ENCODE measurements around the gene PISD. TPM values are rescaled to one million over a fixed set of nuclear protein-coding genes. Genes with fewer than 3 reads are reported as not detected.

PISD gene
- total RNA-seq, 1 experiment from 2014 or later = 36.0 TPM

- H3K4me1 ChIP-seq (ENCODE audit: insufficient read depth, low read length) = no peaks in the 10 kb centered on the region
- ATAC-seq (no peak), DNase-seq (no peak)
- ChIA-PET CTCF (no interaction called here), POLR2A (ENCODE audit: unreplicated experiment) (no interaction called here)
- no peaks in the 10 kb centered on the region for H3K27me3 ChIP-seq (ENCODE audit: low read length)
- H3K27ac ChIP-seq (ENCODE audit: low read length) = no peak overlapping the region
- no peaks in the 10 kb centered on the region for H3K9me3 ChIP-seq (ENCODE audit: low read length)
- no peak overlapping the region for H3K4me3 ChIP-seq (ENCODE audit: low read length)
- BruUV-seq (replicated peaks) = no TSS peak
- H4K20me1 ChIP-seq (ENCODE audit: low read length) = no peaks in the 10 kb centered on the region
- TF ChIP-seq EZH2phosphoT487 (IDR thresholded peaks at IDR 0.05; ENCODE audit: borderline replicate concordance, low read length) (no peak), CTCF (conservative IDR thresholded peaks at IDR 0.05; ENCODE audit: low read depth, low read length) (no peak), EZH2 (IDR thresholded peaks at IDR 0.05; ENCODE audit: low read length, unreplicated experiment) (no peak)
- H3K79me2 ChIP-seq (ENCODE audit: low read length) = no peaks in the 10 kb centered on the region
- H2AFZ ChIP-seq (ENCODE audit: low read length) = no peak overlapping the region
- no peak overlapping the region for H3K4me2 ChIP-seq (ENCODE audit: low read length)
- no peaks in the 10 kb centered on the region for H3K36me3 ChIP-seq (ENCODE audit: low read depth, low read length)
- intact Hi-C loops (cut with micrococcal nuclease) = no loop called here
- no peaks in the 10 kb centered on the region for H3F3A ChIP-seq (ENCODE audit: low read length, unreplicated experiment)
- H3K9ac ChIP-seq (ENCODE audit: low read length) = no peak overlapping the region
- H3K9me2 ChIP-seq (replicated peaks; ENCODE audit: low read length) = no peaks in the 10 kb centered on the region
Observed at GRCh38 chr22:31575190-31575589, 86.8 kb downstream of the PISD start.

- no peak overlapping the region for H3K4me2 ChIP-seq (ENCODE audit: low read length)
- H3K9me3 ChIP-seq (ENCODE audit: low read length) = no peaks in the 10 kb centered on the region
- POLR2A ChIA-PET (ENCODE audit: unreplicated experiment) = no interaction called here
- CTCF ChIA-PET = no interaction called here
- H3K27me3 ChIP-seq (ENCODE audit: low read length) = no peaks in the 10 kb centered on the region
- no peak overlapping the region for H3K27ac ChIP-seq (ENCODE audit: low read length)
- intact Hi-C loops (cut with micrococcal nuclease) = no loop called here
- no peak overlapping the region for H2AFZ ChIP-seq (ENCODE audit: low read length)
- no peak overlapping the region for H3K4me3 ChIP-seq (ENCODE audit: low read length)
- ATAC-seq (no peak), DNase-seq (no peak)
- no peak overlapping the region for H3K9ac ChIP-seq (ENCODE audit: low read length)
- TF ChIP-seq EZH2 (IDR thresholded peaks at IDR 0.05; ENCODE audit: low read length, unreplicated experiment) (no peak), EZH2phosphoT487 (IDR thresholded peaks at IDR 0.05; ENCODE audit: borderline replicate concordance, low read length) (no peak), CTCF (conservative IDR thresholded peaks at IDR 0.05; ENCODE audit: low read depth, low read length) (no peak)
- no peaks in the 10 kb centered on the region for H3K4me1 ChIP-seq (ENCODE audit: insufficient read depth, low read length)
- no peaks in the 10 kb centered on the region for H3K36me3 ChIP-seq (ENCODE audit: low read depth, low read length)
- no peaks in the 10 kb centered on the region for H3K9me2 ChIP-seq (replicated peaks; ENCODE audit: low read length)
- no peaks in the 10 kb centered on the region for H3K79me2 ChIP-seq (ENCODE audit: low read length)
- H4K20me1 ChIP-seq (ENCODE audit: low read length) = no peaks in the 10 kb centered on the region
- no peaks in the 10 kb centered on the region for H3F3A ChIP-seq (ENCODE audit: low read length, unreplicated experiment)
- BruUV-seq (replicated peaks) = no TSS peak
Observed at GRCh38 chr22:31574055-31574670, 87.9 kb downstream of the PISD start.

GRCh38 chr22:31572939-31573338 lies 89.1 kb downstream of the PISD start:
- H3K27ac ChIP-seq (ENCODE audit: low read length) = no peak overlapping the region
- no peaks in the 10 kb centered on the region for H3K4me1 ChIP-seq (ENCODE audit: insufficient read depth, low read length)
- ChIA-PET CTCF (no interaction called here), POLR2A (ENCODE audit: unreplicated experiment) (no interaction called here)
- H3K27me3 ChIP-seq (ENCODE audit: low read length) = no peaks in the 10 kb centered on the region
- no peaks in the 10 kb centered on the region for H3K79me2 ChIP-seq (ENCODE audit: low read length)
- no TSS peak for BruUV-seq (replicated peaks)
- H3K9me3 ChIP-seq (ENCODE audit: low read length) = no peaks in the 10 kb centered on the region
- DNase-seq (no peak), ATAC-seq (no peak)
- intact Hi-C loops (cut with micrococcal nuclease) = no loop called here
- no peak for TF ChIP-seq EZH2phosphoT487 (IDR thresholded peaks at IDR 0.05; ENCODE audit: borderline replicate concordance, low read length)
- no peak for TF ChIP-seq EZH2 (IDR thresholded peaks at IDR 0.05; ENCODE audit: low read length, unreplicated experiment)
- no peak for TF ChIP-seq CTCF (conservative IDR thresholded peaks at IDR 0.05; ENCODE audit: low read depth, low read length)
- H4K20me1 ChIP-seq (ENCODE audit: low read length) = no peaks in the 10 kb centered on the region
- H3F3A ChIP-seq (ENCODE audit: low read length, unreplicated experiment) = no peaks in the 10 kb centered on the region
- no peak overlapping the region for H3K4me2 ChIP-seq (ENCODE audit: low read length)
- H2AFZ ChIP-seq (ENCODE audit: low read length) = no peak overlapping the region
- H3K4me3 ChIP-seq (ENCODE audit: low read length) = no peak overlapping the region
- H3K9ac ChIP-seq (ENCODE audit: low read length) = no peak overlapping the region
- no peaks in the 10 kb centered on the region for H3K9me2 ChIP-seq (replicated peaks; ENCODE audit: low read length)
- no peaks in the 10 kb centered on the region for H3K36me3 ChIP-seq (ENCODE audit: low read depth, low read length)
